Measurements from ENCODE around the gene GNL3. TPM values are rescaled to one million over a fixed set of nuclear protein-coding genes. Genes with fewer than 3 reads are reported as not detected.
A peak's percentile ranks its signal among the peaks of the same experiment; 100 is the strongest.
"Not testable (repeated sequence)": the region's sequence is repeated elsewhere in the genome, so short reads cannot be mapped to it uniquely, and the experiment has no call there.

GNL3 gene
- polyA plus RNA-seq, 4 donors: 80.6 to 118 (median 114) TPM

DNA sequence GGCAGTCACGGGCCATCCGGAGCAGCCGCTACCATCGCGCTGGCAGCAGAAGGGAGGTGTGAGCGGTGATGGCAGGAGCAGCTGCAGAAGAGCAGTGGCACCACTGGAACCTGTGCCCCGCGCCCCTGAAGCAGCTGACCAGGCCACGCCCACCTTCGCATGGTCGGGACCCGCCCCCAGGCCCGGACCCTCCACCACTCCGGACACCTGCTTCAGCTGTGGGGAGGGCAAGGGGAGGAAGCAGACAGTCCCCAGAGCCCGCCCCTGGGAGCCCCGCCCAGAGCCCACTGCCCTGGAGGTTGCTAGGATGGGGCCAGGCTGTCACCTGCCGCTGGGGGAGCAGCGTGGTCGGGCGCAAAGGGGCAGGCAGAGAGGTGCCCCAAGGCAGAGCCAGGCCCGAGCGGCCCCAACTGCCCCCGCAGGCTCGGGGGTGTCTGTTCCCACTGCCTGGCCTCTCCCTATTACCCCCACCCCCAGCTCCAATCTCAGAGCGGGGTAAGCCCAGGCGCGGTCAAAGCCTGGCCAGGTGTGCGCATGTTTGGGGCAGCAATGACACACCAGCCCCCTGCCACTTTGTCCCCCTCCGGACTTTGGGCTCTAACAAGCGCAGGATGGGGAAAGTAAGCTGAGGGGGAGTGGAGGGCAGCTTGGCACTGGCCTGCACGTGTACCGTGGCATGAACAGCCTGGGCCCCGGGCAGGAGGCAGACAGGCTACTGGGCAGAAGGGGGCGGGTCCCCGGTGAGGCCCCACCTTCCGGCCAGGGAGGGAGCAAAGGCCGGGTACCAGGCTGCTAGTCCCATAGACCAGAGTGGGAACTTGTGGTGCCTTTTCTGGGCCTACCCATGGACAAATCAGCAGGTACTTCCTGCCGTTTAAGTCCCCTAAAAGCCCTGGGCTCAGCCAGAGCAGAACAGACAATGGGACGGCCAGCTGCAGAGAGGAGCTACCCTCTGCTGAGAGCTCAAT, 28.8 kb downstream of the GNL3 start:
- DNase-seq (ENCODE audit: low read depth in 4 of 4, low spot score in 3 of 4): no peak

DNA sequence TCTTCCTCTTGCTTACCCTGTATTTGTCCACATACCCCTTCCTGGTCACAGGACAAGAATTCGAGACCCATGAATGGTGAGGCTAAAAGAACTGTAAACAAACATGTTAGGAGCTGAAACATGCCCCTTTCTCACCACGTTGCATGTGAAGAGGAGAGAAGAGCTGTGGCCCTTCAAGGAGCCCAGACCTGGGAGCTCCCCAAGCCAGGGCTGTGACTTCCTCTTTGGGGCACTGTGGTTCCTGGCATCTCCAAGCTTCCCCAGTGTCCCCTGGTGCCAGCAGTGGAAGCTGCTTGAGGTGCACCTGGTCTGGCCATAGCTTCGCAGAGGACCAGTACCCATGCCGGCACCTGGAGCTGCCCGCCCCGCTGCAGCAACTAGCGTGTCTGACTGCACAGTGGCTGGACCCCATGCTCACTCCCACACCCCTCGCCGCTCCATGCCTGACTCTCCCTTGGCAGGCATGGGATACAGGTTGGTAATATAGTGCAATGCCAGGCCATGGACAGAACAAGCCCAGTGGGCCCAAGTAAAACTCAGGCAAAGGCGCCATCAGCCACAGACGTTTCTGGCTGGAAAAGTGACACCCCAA, 30.0 kb downstream of the GNL3 start:
- DNase-seq (ENCODE audit: low read depth in 4 of 4, low spot score in 3 of 4): no peak

DNA sequence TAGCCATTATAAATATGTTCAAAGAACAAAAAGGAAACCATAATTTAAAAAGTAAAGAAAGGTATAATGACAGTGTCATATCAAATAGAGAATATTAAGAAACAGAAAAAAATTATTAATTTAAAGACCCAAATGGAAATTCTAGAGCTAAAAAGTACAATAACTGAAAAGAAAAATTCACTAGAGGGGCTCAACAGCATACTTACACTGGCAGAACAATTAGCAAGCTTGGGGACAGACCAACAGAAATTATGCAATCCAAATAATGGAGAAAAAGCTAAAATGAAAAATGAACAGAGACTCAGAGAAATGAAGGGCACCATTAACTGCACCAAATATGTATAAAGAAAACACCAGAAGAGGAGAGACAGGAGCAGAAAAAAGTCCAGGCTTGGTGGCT, 33.8 kb downstream of the GNL3 start:
- DNase-seq (ENCODE audit: low read depth in 4 of 4, low spot score in 3 of 4): no peak

DNA sequence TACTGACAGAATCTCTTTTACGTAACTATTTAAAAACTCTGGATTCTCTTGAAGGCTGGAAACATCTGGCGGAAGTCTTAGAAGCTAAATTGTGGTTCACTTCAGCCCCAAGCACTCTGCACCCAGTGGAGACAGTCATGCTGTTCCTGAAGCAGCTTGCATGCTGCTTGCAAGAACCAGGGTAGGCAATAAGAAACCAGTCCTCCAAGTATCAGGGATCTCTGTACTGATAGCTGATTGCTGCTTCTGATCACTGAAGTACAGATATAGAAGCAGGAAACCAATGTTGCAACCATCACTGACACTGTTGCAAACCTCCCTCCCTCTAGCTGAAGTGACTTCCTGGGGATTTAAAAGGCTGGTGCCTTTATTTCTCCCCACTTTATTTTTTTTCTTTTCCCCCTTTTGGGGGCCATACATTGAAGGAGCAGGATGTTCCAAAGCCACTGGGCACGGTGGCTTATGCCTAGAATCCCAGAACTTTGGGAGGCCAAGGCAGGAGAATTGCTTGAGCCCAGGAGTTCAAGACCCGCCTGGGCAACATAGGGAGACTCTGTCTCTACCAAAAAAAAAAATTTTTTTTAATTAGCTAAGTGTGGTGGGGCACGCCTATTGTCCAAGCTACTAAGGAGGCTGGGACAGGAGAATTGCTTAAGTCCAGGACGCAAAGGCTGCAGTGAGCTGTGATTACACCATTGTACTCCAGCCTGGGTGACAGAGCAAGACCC, 35.3 kb downstream of the GNL3 start:
- DNase-seq (ENCODE audit: low read depth in 4 of 4, low spot score in 3 of 4): no peak

DNA sequence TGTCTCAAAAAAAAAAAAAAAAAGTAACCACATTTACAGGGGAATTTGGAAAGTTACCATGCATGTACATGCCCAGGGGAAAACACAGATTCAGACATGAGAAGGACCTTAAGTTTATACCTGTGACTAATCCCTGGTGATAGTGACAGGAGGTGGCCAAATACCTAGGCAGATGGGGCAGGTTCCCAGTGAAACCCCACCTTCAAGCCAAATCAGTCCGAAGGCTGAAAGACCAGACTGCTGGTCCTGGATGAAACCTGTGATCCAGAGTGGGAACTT, 35.8 kb downstream of the GNL3 start:
- DNase-seq (ENCODE audit: low read depth in 4 of 4, low spot score in 3 of 4): no peak

DNA sequence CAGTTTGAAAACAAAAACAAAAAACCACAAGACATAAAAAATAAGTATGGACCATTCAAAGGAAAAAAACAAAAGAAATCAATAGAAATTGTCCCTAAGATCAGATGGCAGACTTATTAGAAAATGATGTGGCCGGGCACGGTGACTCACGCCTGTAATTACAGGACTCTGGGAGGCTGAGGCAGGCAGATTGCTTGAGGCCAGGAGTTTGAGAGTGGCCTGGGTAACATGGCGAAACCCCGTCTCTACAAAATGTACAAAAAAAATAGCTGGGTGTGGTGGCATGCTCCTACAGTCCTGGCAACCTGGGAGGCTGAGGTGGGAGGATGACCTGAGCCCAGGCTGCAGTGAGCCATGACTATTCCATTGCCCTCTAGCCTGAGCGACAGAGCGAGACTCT, 36.7 kb downstream of the GNL3 start:
- no peak for DNase-seq (ENCODE audit: low read depth in 4 of 4, low spot score in 3 of 4)

DNA sequence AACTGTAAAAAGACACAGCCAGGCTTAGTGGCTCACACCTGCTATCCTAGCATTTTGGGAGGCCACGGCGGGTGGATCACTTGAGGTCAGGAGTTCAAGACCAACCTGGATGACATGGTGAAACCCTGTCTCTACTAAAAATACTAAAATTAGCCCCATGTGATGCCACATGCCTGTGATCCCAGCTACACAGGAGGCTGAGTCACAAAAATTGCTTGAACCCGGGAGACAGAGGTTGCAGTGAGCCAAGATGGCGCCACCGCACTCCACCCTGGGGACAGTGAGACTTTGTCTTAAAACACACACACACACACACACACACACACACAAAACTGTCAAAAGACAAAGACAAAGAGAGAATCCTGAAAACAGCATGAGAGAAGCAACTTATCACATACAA, 38.1 kb downstream of the GNL3 start:
- no peak for DNase-seq (ENCODE audit: low read depth in 4 of 4, low spot score in 3 of 4)

DNA sequence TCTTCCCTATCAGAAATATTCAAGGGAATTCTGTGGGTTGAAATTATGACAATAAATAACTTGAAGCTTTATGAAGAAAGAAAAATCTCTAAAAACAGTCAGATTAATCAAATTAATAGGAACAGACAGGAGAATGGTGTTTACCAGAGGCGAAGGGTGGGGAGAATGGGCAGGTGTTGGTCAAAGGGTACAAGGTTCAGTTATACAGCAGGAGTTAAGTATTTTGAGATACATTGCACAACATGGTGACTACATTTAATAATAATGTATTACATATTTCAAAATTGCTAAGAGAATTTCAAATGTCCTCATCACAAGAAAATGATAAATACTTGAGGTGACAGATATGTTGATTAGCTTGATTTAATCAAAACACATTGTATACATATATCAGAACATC, 38.7 kb downstream of the GNL3 start:
- no peak for DNase-seq (ENCODE audit: low read depth in 4 of 4, low spot score in 3 of 4)

DNA sequence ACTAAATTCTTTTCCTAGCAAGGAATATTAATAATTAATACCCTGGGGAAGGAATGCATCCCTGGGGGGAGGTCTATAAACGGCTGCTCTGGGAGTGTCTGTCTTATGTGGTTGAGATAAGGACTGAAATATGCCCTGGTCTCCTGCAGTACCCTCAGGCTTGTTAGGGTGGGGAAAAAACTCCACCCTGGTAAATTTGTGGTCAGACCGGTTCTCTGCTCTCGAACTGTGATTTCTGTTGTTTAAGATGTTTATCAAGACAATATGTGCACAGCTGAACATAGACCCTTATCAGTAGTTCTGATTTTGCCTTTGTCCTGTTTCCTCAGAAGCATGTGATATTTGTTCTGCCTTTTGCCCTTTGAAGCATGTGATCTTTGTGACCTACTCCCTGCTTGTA, 42.9 kb downstream of the GNL3 start:
- DNase-seq (ENCODE audit: low read depth in 4 of 4, low spot score in 3 of 4): not testable (repeated sequence)

DNA sequence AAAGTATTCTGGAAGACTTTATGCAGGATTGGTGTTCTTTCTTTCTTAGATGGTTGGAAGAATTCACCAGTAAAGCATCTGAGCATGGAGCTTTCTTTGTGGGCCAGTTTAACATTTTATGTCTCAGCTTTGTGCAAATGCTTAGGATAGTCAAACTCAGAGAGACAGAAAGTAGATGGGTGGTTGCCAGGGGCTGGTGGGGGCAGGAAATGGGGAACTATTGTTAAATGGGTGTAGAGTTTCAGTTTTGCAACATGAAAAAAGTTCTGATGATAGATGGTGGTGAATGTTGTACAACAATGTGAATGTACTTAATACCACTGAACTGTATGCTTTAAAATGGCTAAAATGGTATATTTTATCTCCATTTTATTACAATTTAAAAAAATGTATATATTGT, 44.8 kb downstream of the GNL3 start:
- no peak for DNase-seq (ENCODE audit: low read depth in 4 of 4, low spot score in 3 of 4)

DNA sequence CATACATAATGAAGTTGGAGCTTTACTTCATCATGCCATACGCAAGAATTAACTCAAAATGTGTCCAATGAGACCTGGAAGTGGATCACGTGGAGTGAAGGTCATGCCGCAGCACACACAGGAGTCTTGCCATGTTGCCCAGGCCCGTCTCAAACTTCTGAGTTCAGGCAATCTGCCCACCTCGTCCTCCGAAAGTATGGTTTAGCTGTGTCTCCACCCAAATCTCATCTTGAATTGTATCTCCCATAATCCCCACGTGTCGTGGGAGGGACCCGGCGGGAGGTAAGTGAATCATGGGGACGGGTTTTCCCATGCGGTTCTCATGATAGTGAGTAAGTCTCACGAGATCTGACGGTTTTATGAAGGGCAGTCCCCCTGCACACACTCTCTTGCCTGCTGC, 45.8 kb downstream of the GNL3 start:
- DNase-seq (ENCODE audit: low read depth in 4 of 4, low spot score in 3 of 4): no peak

DNA sequence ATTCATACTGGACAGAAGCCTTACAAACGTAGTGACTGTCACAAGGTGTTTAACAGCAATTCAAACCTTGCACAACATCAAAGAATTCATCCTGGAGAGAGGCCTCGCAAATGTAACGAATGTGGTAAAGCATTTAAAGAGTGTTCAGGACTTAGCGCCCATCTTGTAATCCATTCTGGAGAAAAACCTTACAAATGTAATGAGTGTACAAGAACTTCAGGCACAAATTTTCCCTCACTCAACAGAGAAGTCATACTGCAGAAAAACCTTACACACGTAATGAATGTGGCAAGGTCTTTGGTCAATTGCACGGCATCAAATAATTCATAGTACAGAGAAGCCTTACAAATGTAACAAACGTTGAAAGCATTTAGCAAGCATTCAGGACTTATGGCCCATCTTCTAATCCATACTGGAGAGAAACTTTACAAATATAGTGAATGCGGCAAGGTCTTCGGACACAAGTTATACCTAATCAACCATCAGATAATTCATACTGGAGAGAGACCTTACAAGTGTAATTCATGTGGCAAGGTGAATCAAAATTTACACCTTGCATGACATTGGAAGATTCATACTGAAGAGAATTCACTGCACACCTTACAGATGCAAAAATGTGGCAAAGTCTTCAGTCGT, 47.5 kb downstream of the GNL3 start:
- DNase-seq (ENCODE audit: low read depth in 4 of 4, low spot score in 3 of 4): no peak

DNA sequence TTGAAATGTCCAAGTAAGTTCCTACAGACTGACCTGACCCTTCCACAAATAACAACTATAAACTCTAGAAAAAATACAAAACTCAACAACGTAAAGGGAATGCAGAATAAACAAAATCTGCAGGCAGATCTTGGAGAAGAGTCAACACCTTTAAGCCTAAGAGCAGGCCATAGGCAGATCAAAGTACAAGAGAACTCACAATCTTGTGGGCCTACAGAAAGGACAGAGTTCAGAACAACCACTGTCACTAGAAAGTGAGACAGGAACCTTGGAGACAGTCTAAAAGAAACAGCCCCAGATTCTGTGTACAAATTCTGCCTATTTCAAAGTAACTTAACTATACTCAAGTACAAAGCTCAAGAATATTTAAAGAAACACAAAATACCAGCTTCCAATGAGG, 53.9 kb downstream of the GNL3 start:
- no peak for DNase-seq (ENCODE audit: low read depth in 4 of 4, low spot score in 3 of 4)

DNA sequence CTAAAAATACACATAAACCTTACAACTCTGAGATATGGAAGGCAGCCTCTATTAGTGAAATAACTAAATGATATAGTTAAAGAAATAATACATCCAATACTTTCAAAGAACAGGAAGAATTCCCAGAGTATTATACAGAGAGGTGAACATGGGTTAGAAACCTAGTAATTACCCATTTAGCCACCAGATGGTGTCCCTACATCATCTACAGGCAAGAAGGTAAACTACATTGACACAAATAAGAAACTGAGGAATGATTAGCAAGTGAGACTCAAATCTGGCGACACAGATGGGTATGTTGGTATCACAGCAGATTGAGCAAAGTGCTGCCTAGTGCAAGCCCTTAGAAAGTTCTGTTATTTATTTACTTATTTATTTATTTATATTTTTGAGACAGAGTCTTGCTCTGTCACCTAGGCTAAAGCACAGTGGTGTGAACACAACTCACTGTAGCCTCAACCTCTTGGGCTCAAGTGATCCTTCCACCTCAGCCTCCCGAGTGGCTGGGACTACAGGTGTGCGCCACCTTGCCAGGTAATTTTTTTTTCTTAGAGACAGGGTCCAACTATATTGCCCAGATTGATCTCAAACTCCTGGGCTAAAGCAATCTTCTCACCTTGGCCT, 56.7 kb downstream of the GNL3 start:
- DNase-seq (ENCODE audit: low read depth in 4 of 4, low spot score in 3 of 4): peak in 2 of 4 donors; percentile 1

DNA sequence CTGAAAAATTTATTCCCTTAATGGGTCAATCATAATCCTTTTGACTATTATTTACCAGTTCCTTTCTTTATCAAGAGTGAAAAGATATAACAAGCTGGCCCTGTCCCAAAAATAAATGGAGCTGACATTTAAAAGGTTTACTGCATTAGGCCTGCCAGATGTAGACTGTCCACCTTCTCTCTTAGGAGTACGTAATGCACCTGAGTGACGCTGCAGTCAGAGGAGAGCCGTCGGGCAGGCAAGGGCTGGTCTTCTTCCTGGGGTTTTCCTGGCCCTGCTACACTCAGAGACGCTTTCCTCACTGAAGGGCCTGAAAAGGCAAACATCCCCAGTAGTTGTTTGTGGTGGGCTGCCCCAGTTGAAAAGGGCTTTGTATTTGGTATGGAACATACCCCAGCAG, 57.3 kb downstream of the GNL3 start:
- DNase-seq (ENCODE audit: low read depth in 4 of 4, low spot score in 3 of 4): no peak

DNA sequence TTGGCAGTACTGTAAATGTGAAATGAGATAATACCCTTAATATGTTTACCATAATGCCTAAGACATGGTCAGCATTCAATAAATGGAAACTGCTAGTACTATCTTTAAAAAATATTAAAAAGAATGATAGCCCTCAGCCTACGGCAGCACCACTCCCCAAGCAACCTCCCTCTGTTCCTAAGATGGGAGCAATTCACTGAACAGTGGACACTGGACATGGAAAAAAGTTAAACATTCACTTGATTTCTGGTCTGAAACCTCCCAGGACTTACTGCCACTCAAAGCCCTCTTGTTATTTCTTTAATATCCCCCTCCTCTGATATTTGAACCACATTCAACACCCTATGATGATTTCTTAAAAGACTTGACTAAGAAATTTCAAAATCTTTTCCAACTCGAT, 57.9 kb downstream of the GNL3 start:
- DNase-seq (ENCODE audit: low read depth in 4 of 4, low spot score in 3 of 4): no peak

Other genes starting within 250 kb of the GNL3 start
- 10 to 100 TPM in 3 of 4 donors, 1 to 10 TPM in 1; 5.7 to 30.7 (median 26.9) TPM for gene SEMA3G, start 240.9 kb upstream of the GNL3 start, polyA plus RNA-seq (ENCODE audit: insufficient read length in 4 of 4)
- 10 to 100 TPM in 1 of 4 donors, 1 to 10 TPM in 3; 6.6 to 11.1 (median 7.0) TPM for gene TNNC1, start 232.0 kb upstream of the GNL3 start, polyA plus RNA-seq (ENCODE audit: insufficient read length in 4 of 4)
- 100 to 1,000 TPM in 3 of 4 donors, 10 to 100 TPM in 1; 87.4 to 139 (median 107) TPM for gene NISCH, start 230.4 kb upstream of the GNL3 start, polyA plus RNA-seq (ENCODE audit: insufficient read length in 4 of 4)
- 10 to 100 TPM; 31.7 to 48.0 (median 41.1) TPM for gene STAB1, start 190.7 kb upstream of the GNL3 start, polyA plus RNA-seq (ENCODE audit: insufficient read length in 4 of 4)
- gene NT5DC2, start 152.2 kb upstream of the GNL3 start, polyA plus RNA-seq (ENCODE audit: insufficient read length in 4 of 4): 100 to 1,000 TPM in 3 of 4 donors, 10 to 100 TPM in 1; 97.3 to 156 (median 147) TPM
- 10 to 100 TPM; 12.2 to 23.4 (median 14.8) TPM for gene UQCC5, start 149.4 kb upstream of the GNL3 start, polyA plus RNA-seq (ENCODE audit: insufficient read length in 4 of 4)
- gene PBRM1, start 119 bp upstream of the GNL3 start, polyA plus RNA-seq (ENCODE audit: insufficient read length in 4 of 4): 10 to 100 TPM; 57.9 to 66.9 (median 61.1) TPM
- gene GLT8D1, start 19.8 kb downstream of the GNL3 start, polyA plus RNA-seq (ENCODE audit: insufficient read length in 4 of 4): 100 to 1,000 TPM; 113 to 181 (median 138) TPM
- 100 to 1,000 TPM; 128 to 171 (median 160) TPM for gene SPCS1, start 20.1 kb downstream of the GNL3 start, polyA plus RNA-seq (ENCODE audit: insufficient read length in 4 of 4)
- 10 to 100 TPM; 18.8 to 30.7 (median 27.4) TPM for gene NEK4, start 84.9 kb downstream of the GNL3 start, polyA plus RNA-seq (ENCODE audit: insufficient read length in 4 of 4)
- 1 to 10 TPM in 1 of 4 donors, under 1 TPM in 1, not detected in 2; 0.38 to 6.3 TPM for gene ITIH1, start 91.6 kb downstream of the GNL3 start, polyA plus RNA-seq (ENCODE audit: insufficient read length in 4 of 4)
- 10 to 100 TPM in 1 of 4 donors, 1 to 10 TPM in 3; 4.9 to 13.7 (median 7.8) TPM for gene ITIH3, start 108.8 kb downstream of the GNL3 start, polyA plus RNA-seq (ENCODE audit: insufficient read length in 4 of 4)
- gene ITIH4, start 144.6 kb downstream of the GNL3 start, polyA plus RNA-seq (ENCODE audit: insufficient read length in 4 of 4): 1 to 10 TPM; 2.9 to 9.8 (median 5.6) TPM
- gene MUSTN1, start 149.0 kb downstream of the GNL3 start, polyA plus RNA-seq (ENCODE audit: insufficient read length in 4 of 4): 1 to 10 TPM in 1 of 4 donors, under 1 TPM in 2, not detected in 1; 0.34 to 1.7 (median 0.45) TPM
- gene STIMATE, start 211.5 kb downstream of the GNL3 start, polyA plus RNA-seq (ENCODE audit: insufficient read length in 4 of 4): 10 to 100 TPM; 12.5 to 18.0 (median 13.9) TPM

All from left renal pelvis (tissue), 4 donors.